ENCODE measurements around the gene SLC7A8.

SLC7A8 gene

GRCh38 chr14:23093991-23094665, 89.3 kb downstream of the SLC7A8 start:
- DNase-seq (ENCODE audit: low read depth), result no peak

- no peak for DNase-seq (ENCODE audit: low read depth)
Measured at GRCh38 chr14:23093526-23093925, 89.9 kb downstream of the SLC7A8 start.

- no peak for DNase-seq (ENCODE audit: low read depth)
Measured at GRCh38 chr14:23093104-23093503, 90.4 kb downstream of the SLC7A8 start.

- no peak for DNase-seq (ENCODE audit: low read depth)
Measured at GRCh38 chr14:23091294-23092225, 91.9 kb downstream of the SLC7A8 start.

GRCh38 chr14:23090254-23090636, 93.2 kb downstream of the SLC7A8 start:
- DNase-seq (ENCODE audit: low read depth), result no peak

GRCh38 chr14:23089498-23090253, 93.8 kb downstream of the SLC7A8 start:
- no peak for DNase-seq (ENCODE audit: low read depth)

GRCh38 chr14:23086565-23086964, 96.9 kb downstream of the SLC7A8 start:
- no peak for DNase-seq (ENCODE audit: low read depth)

- no peak for DNase-seq (ENCODE audit: low read depth)
Measured at GRCh38 chr14:23085458-23085857, 98.0 kb downstream of the SLC7A8 start.

- DNase-seq (ENCODE audit: low read depth), result no peak
Measured at GRCh38 chr14:23080474-23080873, 103.0 kb downstream of the SLC7A8 start.

GRCh38 chr14:23079716-23080115, 103.7 kb downstream of the SLC7A8 start:
- DNase-seq (ENCODE audit: low read depth), result no peak

- DNase-seq (ENCODE audit: low read depth), result no peak
Measured at GRCh38 chr14:23078692-23079116, 104.8 kb downstream of the SLC7A8 start.

GRCh38 chr14:23077962-23078361, 105.5 kb downstream of the SLC7A8 start:
- DNase-seq (ENCODE audit: low read depth), result no peak

GRCh38 chr14:23076785-23077408, 106.6 kb downstream of the SLC7A8 start:
- DNase-seq (ENCODE audit: low read depth), result no peak
